ENCODE results near the gene OTOP3. TPM values are rescaled to one million over a fixed set of nuclear protein-coding genes. Genes with fewer than 3 reads are reported as not detected.

Gene OTOP3
- total and polyA plus RNA-seq, 2 donors (not counting 3 experiments of a cell fraction or from before 2014, with no cell fraction given) = not detected

- H3K4me1 ChIP-seq (ENCODE audit: control insufficient read depth, extremely low read depth, insufficient read depth, low read length) = peaks cover 11% of the 10 kb centered on the region
- CTCF ChIA-PET = no interaction called here
- H4K20me1 ChIP-seq (replicated peaks; ENCODE audit: control insufficient read depth, extremely low read depth, insufficient read depth, low read length) = no peaks in the 10 kb centered on the region
- H3K4me2 ChIP-seq (ENCODE audit: insufficient read depth, low read length) = no peak overlapping the region
- no peak overlapping the region for H3K27ac ChIP-seq (ENCODE audit: insufficient read depth, low read depth, low read length)
- FAIRE-seq = no peak
- H3K4me3 ChIP-seq (replicated peaks in 1 of 3; ENCODE audit: insufficient read depth in 1 of 3, low read depth in 1 of 3, low read length in 3 of 3) = no peak overlapping the region
- H3K27me3 ChIP-seq (ENCODE audit: control insufficient read depth in 2 of 2, insufficient read depth in 2 of 2, low read length in 2 of 2) = peaks cover 3 to 6% of the 10 kb centered on the region in 2 experiments
- BruUV-seq (replicated peaks) = no TSS peak
- POLR2A ChIA-PET = no interaction called here
- intact Hi-C loops (cut with micrococcal nuclease) (no loop called here), dilution Hi-C loops (cut with MboI; ENCODE audit: extremely low pct_ligation_motif_present, low sequenced_read_pairs) (no loop called here)
- H3K79me2 ChIP-seq (ENCODE audit: control insufficient read depth, insufficient read depth, low read length) = no peaks in the 10 kb centered on the region
- no peaks in the 10 kb centered on the region for H3K9me3 ChIP-seq (replicated peaks; ENCODE audit: control insufficient read depth, insufficient read depth, low read length)
- no peaks in the 10 kb centered on the region for H3K36me3 ChIP-seq (ENCODE audit: control insufficient read depth in 2 of 2, extremely low read depth in 1 of 2, insufficient read depth in 2 of 2, low read length in 2 of 2)
- H3K9ac ChIP-seq (replicated peaks; ENCODE audit: extremely low read depth, insufficient read depth, low read length) = no peak overlapping the region
- H3K9me1 ChIP-seq (replicated peaks; ENCODE audit: control insufficient read depth, extremely low read depth, insufficient read depth, low read length) = no peaks in the 10 kb centered on the region
- TF ChIP-seq MAX (IDR thresholded peaks at IDR 0.05; ENCODE audit: insufficient read depth, insufficient read length) (no peak), POLR2AphosphoS5 (IDR thresholded peaks at IDR 0.05; ENCODE audit: insufficient read depth, low read depth, low read length) (no peak), JUN (IDR thresholded peaks at IDR 0.05; ENCODE audit: borderline replicate concordance, insufficient read depth, insufficient read length, low read depth) (no peak)
- H2AFZ ChIP-seq (ENCODE audit: low read depth, low read length) = no peak overlapping the region
- no peak for DNase-seq (ENCODE audit: low read depth, low spot score)
Observed at GRCh38 chr17:74978240-74978639, 42.5 kb downstream of the OTOP3 start.

GRCh38 chr17:74979408-74980146, 43.9 kb downstream of the OTOP3 start:
- H3K9ac ChIP-seq (replicated peaks; ENCODE audit: extremely low read depth, insufficient read depth, low read length) = no peak overlapping the region
- FAIRE-seq (no peak), DNase-seq (ENCODE audit: low read depth, low spot score) (no peak)
- TF ChIP-seq MYC (IDR thresholded peaks at IDR 0.05; ENCODE audit: low read depth, low read length) (no peak), GATA2 (IDR thresholded peaks at IDR 0.05; ENCODE audit: insufficient read depth, insufficient read length, low read depth, low read length) (no peak), MAX (IDR thresholded peaks at IDR 0.05; ENCODE audit: insufficient read depth, insufficient read length) (no peak), EZH2 (IDR thresholded peaks at IDR 0.05; ENCODE audit: borderline replicate concordance, low read depth, low read length, severe bottlenecking) (no peak), JUN (IDR thresholded peaks at IDR 0.05; ENCODE audit: borderline replicate concordance, insufficient read depth, insufficient read length, low read depth) (no peak), POLR2A (IDR thresholded peaks at IDR 0.05; ENCODE audit: low read depth, low read length) (no peak), FOS (IDR thresholded peaks at IDR 0.05; ENCODE audit: borderline replicate concordance, insufficient read depth, low read length) (no peak), POLR2AphosphoS5 (IDR thresholded peaks at IDR 0.05; ENCODE audit: insufficient read depth, low read depth, low read length) (no peak)
- TF ChIP-seq, protein P1, sequence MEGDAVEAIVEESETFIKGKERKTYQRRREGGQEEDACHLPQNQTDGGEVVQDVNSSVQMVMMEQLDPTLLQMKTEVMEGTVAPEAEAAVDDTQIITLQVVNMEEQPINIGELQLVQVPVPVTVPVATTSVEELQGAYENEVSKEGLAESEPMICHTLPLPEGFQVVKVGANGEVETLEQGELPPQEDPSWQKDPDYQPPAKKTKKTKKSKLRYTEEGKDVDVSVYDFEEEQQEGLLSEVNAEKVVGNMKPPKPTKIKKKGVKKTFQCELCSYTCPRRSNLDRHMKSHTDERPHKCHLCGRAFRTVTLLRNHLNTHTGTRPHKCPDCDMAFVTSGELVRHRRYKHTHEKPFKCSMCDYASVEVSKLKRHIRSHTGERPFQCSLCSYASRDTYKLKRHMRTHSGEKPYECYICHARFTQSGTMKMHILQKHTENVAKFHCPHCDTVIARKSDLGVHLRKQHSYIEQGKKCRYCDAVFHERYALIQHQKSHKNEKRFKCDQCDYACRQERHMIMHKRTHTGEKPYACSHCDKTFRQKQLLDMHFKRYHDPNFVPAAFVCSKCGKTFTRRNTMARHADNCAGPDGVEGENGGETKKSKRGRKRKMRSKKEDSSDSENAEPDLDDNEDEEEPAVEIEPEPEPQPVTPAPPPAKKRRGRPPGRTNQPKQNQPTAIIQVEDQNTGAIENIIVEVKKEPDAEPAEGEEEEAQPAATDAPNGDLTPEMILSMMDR (IDR thresholded peaks at IDR 0.05; ENCODE audit: extremely low read depth in 1 of 2, insufficient read depth in 1 of 2, low read depth in 1 of 2, low read length in 2 of 2) = no peak
- H3K27me3 ChIP-seq (ENCODE audit: control insufficient read depth in 2 of 2, insufficient read depth in 2 of 2, low read length in 2 of 2) = peaks cover 0 to 3% of the 10 kb centered on the region in 2 experiments
- BruUV-seq (replicated peaks) = no TSS peak
- H3K9me3 ChIP-seq (replicated peaks; ENCODE audit: control insufficient read depth, insufficient read depth, low read length) = no peaks in the 10 kb centered on the region
- H4K20me1 ChIP-seq (replicated peaks; ENCODE audit: control insufficient read depth, extremely low read depth, insufficient read depth, low read length) = no peaks in the 10 kb centered on the region
- H2AFZ ChIP-seq (ENCODE audit: low read depth, low read length) = no peak overlapping the region
- ChIA-PET POLR2A (no interaction called here), CTCF (interaction anchor here (0.8 to 1.6 kb wide), 3 partner anchors 16 to 33 kb away, joined by 3 to 7 read pairs (median 6); partner anchors contain the start of gene MRPL58)
- no peaks in the 10 kb centered on the region for H3K36me3 ChIP-seq (ENCODE audit: control insufficient read depth in 2 of 2, extremely low read depth in 1 of 2, insufficient read depth in 2 of 2, low read length in 2 of 2)
- no peak overlapping the region for H3K27ac ChIP-seq (ENCODE audit: insufficient read depth, low read depth, low read length)
- dilution Hi-C loops (cut with MboI; ENCODE audit: extremely low pct_ligation_motif_present, low sequenced_read_pairs) (no loop called here), intact Hi-C loops (cut with micrococcal nuclease) (no loop called here)
- H3K4me2 ChIP-seq (ENCODE audit: insufficient read depth, low read length) = no peak overlapping the region
- H3K9me1 ChIP-seq (replicated peaks; ENCODE audit: control insufficient read depth, extremely low read depth, insufficient read depth, low read length) = no peaks in the 10 kb centered on the region
- no peak overlapping the region for H3K4me3 ChIP-seq (replicated peaks in 1 of 3; ENCODE audit: insufficient read depth in 1 of 3, low read depth in 1 of 3, low read length in 3 of 3)
- H3K79me2 ChIP-seq (ENCODE audit: control insufficient read depth, insufficient read depth, low read length) = no peaks in the 10 kb centered on the region
- peaks cover 11% of the 10 kb centered on the region for H3K4me1 ChIP-seq (ENCODE audit: control insufficient read depth, extremely low read depth, insufficient read depth, low read length)

Measured in endothelial cell of umbilical vein (primary cell).